HG02763 (cell line): Measurements from ENCODE around the gene FAM13C.
"Not testable (repeated sequence)": the region's sequence is repeated elsewhere in the genome, so short reads cannot be mapped to it uniquely, and the experiment has no call there.

Experiments used
- ATAC-seq: cut with Tn5 transposase; IDR thresholded peaks from one replicate; pipeline ENCODE4 v1.9.1; 2021; ENCODE audit warnings: mild to moderate bottlenecking, moderate library complexity; ENCODE audit not compliant: unreplicated experiment

Gene FAM13C

GRCh38 chr10:59239108-59239507, 123.2 kb downstream of the FAM13C start:
- ATAC-seq: not testable (repeated sequence)

GRCh38 chr10:59237775-59238174, 124.6 kb downstream of the FAM13C start:
- no peak for ATAC-seq

- ATAC-seq: no peak
Measured at GRCh38 chr10:59236064-59236697, 126.2 kb downstream of the FAM13C start.

DNA sequence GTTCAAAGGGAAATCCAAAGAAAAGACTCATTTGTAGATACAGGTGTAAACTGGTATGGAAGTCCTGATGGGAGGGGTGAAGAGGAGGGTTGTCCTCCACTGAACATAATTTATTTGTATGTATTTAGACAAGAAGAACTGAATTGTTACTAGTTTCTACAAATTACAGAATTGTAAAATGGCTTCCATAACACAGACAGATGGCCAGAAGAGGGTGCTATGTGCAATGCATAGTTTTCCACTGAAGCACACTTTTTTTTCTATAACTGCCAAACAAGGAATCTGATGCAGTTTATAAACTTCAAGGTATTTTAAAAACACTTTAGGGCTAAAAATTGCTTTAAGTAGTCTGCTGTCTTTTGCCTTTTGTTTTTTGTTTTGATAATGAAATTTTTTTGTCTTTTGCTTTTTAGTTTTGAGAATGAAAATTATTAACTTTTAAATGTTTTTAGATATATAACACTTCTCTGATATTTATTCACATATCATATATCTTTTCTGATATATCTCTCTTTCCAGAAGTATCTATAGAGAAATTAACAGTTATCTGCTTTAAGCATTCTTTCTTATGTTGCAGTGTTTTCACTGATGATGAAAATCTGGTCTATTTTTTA, 127.4 kb downstream of the FAM13C start:
- no peak for ATAC-seq

- ATAC-seq: no peak
Measured at GRCh38 chr10:59234194-59234593, 128.2 kb downstream of the FAM13C start.

- ATAC-seq: no peak
Measured at GRCh38 chr10:59229441-59229840, 132.9 kb downstream of the FAM13C start.

GRCh38 chr10:59227136-59227673, 135.1 kb downstream of the FAM13C start:
- ATAC-seq: no peak

GRCh38 chr10:59225211-59225610, 137.1 kb downstream of the FAM13C start:
- ATAC-seq: no peak

DNA sequence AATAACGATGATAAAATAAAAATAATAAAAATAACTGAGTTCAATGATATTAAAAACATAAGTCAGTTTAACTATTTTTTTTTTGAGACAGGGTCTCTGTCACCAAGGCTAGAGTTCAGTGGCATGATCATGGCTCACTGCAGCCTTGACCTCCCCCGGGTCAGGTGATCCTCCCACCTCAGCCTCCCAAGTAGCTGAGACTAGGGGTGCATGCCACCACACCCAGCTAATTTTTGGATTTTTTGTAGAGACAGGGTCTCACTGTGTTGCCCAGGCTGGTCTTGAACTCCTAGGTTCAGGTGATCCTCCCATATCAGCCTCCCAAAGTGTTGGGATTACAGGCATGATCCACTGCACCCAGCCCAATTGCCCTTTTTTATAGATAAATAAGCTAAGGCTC, 138.8 kb downstream of the FAM13C start:
- not testable (repeated sequence) for ATAC-seq

DNA sequence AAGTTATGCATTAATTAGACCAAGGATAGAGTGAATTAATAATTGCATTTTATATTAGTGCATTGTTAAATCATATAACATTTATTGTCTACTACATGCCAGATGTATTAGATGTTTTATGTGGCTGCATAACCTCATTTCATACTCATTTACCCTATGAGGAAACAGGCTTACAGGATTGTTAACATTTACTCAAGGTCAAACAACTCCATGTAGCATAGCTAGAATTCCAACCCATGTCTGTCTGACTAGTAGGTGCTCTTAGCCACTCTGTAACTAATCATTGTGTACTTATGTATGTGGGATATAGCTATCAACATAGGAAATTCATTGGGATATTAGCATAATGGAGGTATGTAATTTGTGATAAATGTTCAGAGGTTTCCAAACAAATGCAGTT, 139.6 kb downstream of the FAM13C start:
- no peak for ATAC-seq

DNA sequence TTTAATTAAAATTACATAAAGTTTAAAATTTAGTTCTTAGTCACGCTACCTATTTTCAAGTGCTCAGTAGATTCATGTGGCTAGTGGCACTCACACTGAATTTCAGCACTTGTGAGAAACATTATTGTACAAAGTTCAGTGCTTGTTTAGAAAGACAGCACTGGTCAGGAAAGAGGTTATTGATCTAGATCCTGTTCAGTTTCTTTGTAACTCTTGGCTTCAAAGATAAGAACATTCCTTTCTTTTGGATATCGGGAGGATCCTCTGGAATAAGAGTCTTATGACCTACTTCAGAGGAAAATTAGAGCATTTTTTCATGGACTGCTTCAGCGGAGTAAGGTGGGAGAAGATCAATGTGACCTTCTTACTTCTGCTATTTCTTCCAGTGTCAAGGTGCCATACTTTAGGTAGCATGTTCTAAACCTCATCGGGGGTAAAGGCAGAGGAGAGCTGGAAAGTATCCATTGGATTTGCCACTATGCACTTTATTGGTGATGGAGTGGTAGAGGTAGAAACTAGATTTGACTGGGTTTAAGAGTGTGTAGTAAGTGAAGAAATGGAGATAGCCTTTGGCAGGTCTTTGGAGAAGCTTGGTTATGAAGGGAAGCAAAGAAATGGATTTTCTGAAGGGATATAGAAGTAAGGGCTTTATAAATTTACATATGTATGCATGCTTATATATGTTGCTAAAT, 146.0 kb downstream of the FAM13C start:
- ATAC-seq: no peak

GRCh38 chr10:59214160-59214559, 148.2 kb downstream of the FAM13C start:
- ATAC-seq: no peak

- ATAC-seq: no peak
Measured at GRCh38 chr10:59212301-59212798, 150.0 kb downstream of the FAM13C start.

- ATAC-seq: no peak
Measured at GRCh38 chr10:59206204-59206720, 156.1 kb downstream of the FAM13C start.
